ENCODE measurements around the gene PNPLA6. TPM values are rescaled to one million over a fixed set of nuclear protein-coding genes. Genes with fewer than 3 reads are reported as not detected.

The PNPLA6 gene
- total and polyA plus RNA-seq, 2 of the 4 experiments (the other 2 are of a cell fraction), result 17.9 to 52.7 TPM

- intact Hi-C loops (cut with micrococcal nuclease), result no loop called here
- no peak overlapping the region for H3K56ac ChIP-seq (ENCODE audit: extremely low read depth, insufficient read depth, low read length)
- no peak for ATAC-seq (ENCODE audit: low read depth)
- no peak overlapping the region for H2AK5ac ChIP-seq (ENCODE audit: low read depth, low read length)
- no peak overlapping the region for H2BK15ac ChIP-seq (ENCODE audit: low read depth, low read length)
- H3K4me1 ChIP-seq (ENCODE audit: control insufficient read depth, insufficient read depth, low read length), result no peaks in the 10 kb centered on the region
- H2AK9ac ChIP-seq (replicated peaks; ENCODE audit: low read depth, low read length, poor library complexity), result no peak overlapping the region
- H3K36me3 ChIP-seq (ENCODE audit: control insufficient read depth, insufficient read depth, low read length), result peaks cover 34% of the 10 kb centered on the region
- POLR2A ChIA-PET (ENCODE audit: unreplicated experiment), result no interaction called here
- H4K91ac ChIP-seq (ENCODE audit: insufficient read depth, low read depth, low read length), result no peak overlapping the region
- H3K27ac ChIP-seq (ENCODE audit: insufficient read depth, low read length), result no peak overlapping the region
- H3K27me3 ChIP-seq (ENCODE audit: control insufficient read depth, insufficient read depth, low read length), result no peaks in the 10 kb centered on the region
- H3K23ac ChIP-seq (ENCODE audit: low read depth, low read length), result no peak overlapping the region
- 95% methylated on average over 27 of the region's 41 CpGs; no CpG with 5 or more reads in 1 of the 2 experiments for WGBS, 2 experiments (ENCODE audit: extremely low coverage in 2 of 2, insufficient read length in 1 of 2)
- no peaks in the 10 kb centered on the region; the same call in 1 of the 2 replicates for H4K20me1 ChIP-seq (ENCODE audit: insufficient read depth, low read length)
- no peak overlapping the region for H3K14ac ChIP-seq (replicated peaks; ENCODE audit: low read depth, low read length)
- H2BK20ac ChIP-seq (ENCODE audit: low read depth, low read length), result no peak overlapping the region
- no peak overlapping the region for H3K18ac ChIP-seq (ENCODE audit: low read depth, low read length)
- no peak overlapping the region for H3K4ac ChIP-seq (ENCODE audit: low read depth, low read length)
- H4K5ac ChIP-seq (ENCODE audit: low read depth, low read length), result no peak overlapping the region
- no peak overlapping the region for H4K8ac ChIP-seq (ENCODE audit: low read depth in 2 of 2, low read length in 2 of 2)
- no peak for TF ChIP-seq FOS (IDR thresholded peaks at IDR 0.05; ENCODE audit: low read depth, low read length)
- no peak for TF ChIP-seq POLR2A (IDR thresholded peaks at IDR 0.05; ENCODE audit: low read depth, low read length)
- TF ChIP-seq RFX5 (IDR thresholded peaks at IDR 0.05; ENCODE audit: low read depth, low read length), result no peak
- no peak for TF ChIP-seq USF2 (IDR thresholded peaks at IDR 0.05; ENCODE audit: low read depth, low read length)
- TF ChIP-seq NFE2L2 (IDR thresholded peaks at IDR 0.05; ENCODE audit: low read depth, low read length), result no peak
- no peak for TF ChIP-seq CHD1 (IDR thresholded peaks at IDR 0.05; ENCODE audit: low read depth, low read length)
- TF ChIP-seq RAD21 (IDR thresholded peaks at IDR 0.05; ENCODE audit: low read length), result no peak
- no peak for TF ChIP-seq MAZ (IDR thresholded peaks at IDR 0.05; ENCODE audit: borderline replicate concordance, low read depth, low read length)
- no peak for TF ChIP-seq SMC3 (IDR thresholded peaks at IDR 0.05; ENCODE audit: low read depth, low read length)
- no peak for TF ChIP-seq MAFK (IDR thresholded peaks at IDR 0.05; ENCODE audit: low read depth, low read length)
- no peak for TF ChIP-seq CTCF (conservative IDR thresholded peaks at IDR 0.05; ENCODE audit: low read depth, low read length)
- no peak for TF ChIP-seq RCOR1 (IDR thresholded peaks at IDR 0.05; ENCODE audit: insufficient replicate concordance, low read length)
- TF ChIP-seq MXI1 (IDR thresholded peaks at IDR 0.05; ENCODE audit: borderline replicate concordance, low read depth, low read length), result no peak
- no peak for TF ChIP-seq ELK1 (IDR thresholded peaks at IDR 0.05; ENCODE audit: borderline replicate concordance, low read depth, low read length)
- TF ChIP-seq CEBPB (IDR thresholded peaks at IDR 0.05; ENCODE audit: low read depth, low read length), result no peak
- TF ChIP-seq BHLHE40 (IDR thresholded peaks at IDR 0.05; ENCODE audit: low read depth, low read length), result no peak
- in situ Hi-C loops (cut with MboI; ENCODE audit: low sequenced_read_pairs), result no loop called here
- H2BK5ac ChIP-seq (ENCODE audit: low read depth, low read length, poor library complexity, severe bottlenecking), result no peak overlapping the region
- no peaks in the 10 kb centered on the region for H3K9me1 ChIP-seq (ENCODE audit: insufficient read depth, low read length)
- H3K4me2 ChIP-seq (ENCODE audit: low read depth, low read length), result no peak overlapping the region
- H2AFZ ChIP-seq (replicated peaks; ENCODE audit: low read length, poor library complexity), result no peak overlapping the region
- CTCF ChIA-PET, result no interaction called here
- H2BK120ac ChIP-seq (ENCODE audit: low read depth, low read length), result no peak overlapping the region
- H3K9ac ChIP-seq (ENCODE audit: low read depth, low read length), result no peak overlapping the region
- no TSS peak for BruUV-seq (replicated peaks)
- DNase-seq, result no peak
- dilution Hi-C loops (cut with HindIII; ENCODE audit: low sequenced_read_pairs, unreplicated experiment), result no loop called here
- no peak overlapping the region for H3K4me3 ChIP-seq (ENCODE audit: insufficient read depth, low read depth, low read length)
- no peaks in the 10 kb centered on the region for H3K9me3 ChIP-seq (ENCODE audit: control insufficient read depth, insufficient read depth, low read length)
- 0 out of 4 replicates have a peak, but pooled peaks cover 0 to 2% of the 10 kb centered on the region in 2 experiments for H3K79me1 ChIP-seq (ENCODE audit: low read depth in 1 of 2, low read length in 2 of 2)
Measured at GRCh38 chr19:7550169-7550770, 14.8 kb downstream of the PNPLA6 start.
